Astrocyte (in vitro differentiated cells and primary cell): ENCODE measurements around the gene COL16A1.

Experiments used
- CTCF ChIP-seq: IDR thresholded peaks from 2 replicates; pipeline ENCODE4 v1.5.1; 2011; ENCODE audit warnings: low read depth, mild to moderate bottlenecking, inconsistent platforms, low read length, moderate library complexity; ENCODE audit not compliant: insufficient read depth
- EZH2 ChIP-seq: IDR thresholded peaks from 2 replicates; pipeline ENCODE4 v1.6.1; 2012; ENCODE audit warnings: mild to moderate bottlenecking, low read length, inconsistent platforms; ENCODE audit not compliant: insufficient read depth

- TF ChIP-seq CTCF (no peak), EZH2 (no peak)
These were observed 24.7 kb downstream of the COL16A1 start for GRCh38 chr1:31679091-31679490.
